CD4-positive, alpha-beta memory T cell (primary cell): ENCODE measurements around the gene PDZD11. TPM values are rescaled to one million over a fixed set of nuclear protein-coding genes. Genes with fewer than 3 reads are reported as not detected.

ENCODE experiments used
- CTCF ChIA-PET: fragments of 350-600 bp; sonication (Branson Sonifier 250); formaldehyde crosslinking; loops from one replicate; lab custom pipeline; 2021; ENCODE audit warnings: inconsistent platforms; ENCODE audit not compliant: partially characterized antibody; lab: Charles Lee
- POLR2A ChIA-PET: fragments of 350-600 bp; sonication (Branson Sonifier 250); formaldehyde crosslinking; loops from one replicate; lab custom pipeline; 2021; ENCODE audit not compliant: partially characterized antibody; lab: Charles Lee
- DNase-seq, 5 donors: peaks; one replicate each; pipeline versions ENCODE4 v3.0.0 to v3.0.0-alpha.2; 2020 to 2022; ENCODE audit warnings: mixed read lengths in 1 of 5
- H3K27ac ChIP-seq: one replicate; pipeline ENCODE4 v1.7.0; 2013; ENCODE audit warnings: low read depth, low read length
- H3K27me3 ChIP-seq: 2 replicates; pipeline ENCODE4 v1.7.0; 2013; ENCODE audit warnings: mild to moderate bottlenecking, low read length, moderate library complexity; ENCODE audit not compliant: insufficient read depth
- H3K36me3 ChIP-seq: 2 replicates; pipeline ENCODE4 v1.7.0; 2013; ENCODE audit warnings: mild to moderate bottlenecking, low read length, moderate library complexity; ENCODE audit not compliant: insufficient read depth
- H3K4me1 ChIP-seq: 2 replicates; pipeline ENCODE4 v1.7.0; 2013; ENCODE audit warnings: mild to moderate bottlenecking, low read length, moderate library complexity; ENCODE audit not compliant: insufficient read depth
- H3K4me3 ChIP-seq, 2 donors: one replicate each; pipeline ENCODE4 v1.7.0; 2013; ENCODE audit warnings: low read length in 2 of 2, mild to moderate bottlenecking in 1 of 2
- H3K9me3 ChIP-seq, 2 donors: one replicate each; pipeline ENCODE4 v1.7.0; 2013; ENCODE audit warnings: low read length in 2 of 2, control low read depth in 1 of 2; ENCODE audit not compliant: control insufficient read depth in 1 of 2
- H3K27ac Mint-ChIP-seq, 7 donors: one replicate each; pipeline ENCODE4 v1.8.0; 2020 to 2021; ENCODE audit warnings: mixed read lengths in 7 of 7, mild to moderate bottlenecking in 6 of 7, inconsistent platforms in 3 of 7, moderate library complexity in 3 of 7
- H3K27me3 Mint-ChIP-seq, 2 donors: one replicate each; pipeline ENCODE4 v1.8.0; 2020 to 2021; ENCODE audit warnings: mixed read lengths in 2 of 2
- H3K36me3 Mint-ChIP-seq, 2 donors: one replicate each; pipeline ENCODE4 v1.8.0; 2020 to 2021; ENCODE audit warnings: mixed read lengths in 2 of 2, inconsistent platforms in 1 of 2, mild to moderate bottlenecking in 1 of 2
- H3K4me1 Mint-ChIP-seq, 4 donors: one replicate each; pipeline ENCODE4 v1.8.0; 2020 to 2021; ENCODE audit warnings: mixed read lengths in 4 of 4, mild to moderate bottlenecking in 1 of 4
- H3K4me3 Mint-ChIP-seq, 8 donors: one replicate each; pipeline ENCODE4 v1.8.0; 2020 to 2021; ENCODE audit warnings: mixed read lengths in 8 of 8, mild to moderate bottlenecking in 7 of 8, moderate library complexity in 6 of 8, inconsistent platforms in 3 of 8
- H3K9me3 Mint-ChIP-seq, 8 donors: one replicate each; pipeline ENCODE4 v1.8.0; 2020 to 2021; ENCODE audit warnings: mixed read lengths in 8 of 8, mild to moderate bottlenecking in 5 of 8, inconsistent platforms in 3 of 8, moderate library complexity in 1 of 8
- intact Hi-C: fragments of 100-400 bp; cut with micrococcal nuclease; formaldehyde crosslinking; loops from one replicate; pipeline ENCODE4 v1.15.1; 2023
- polyA plus RNA-seq, 2 donors: library from polyadenylated mRNA; unstranded; fragments of 300-500 nt; fragmentation: Illumina TruSeq; gene quantifications; one replicate each; pipeline ENCODE4 v1.2.3, GENCODE V29; 2021
- total RNA-seq, 2 experiments: library from RNA; stranded (reverse); gene quantifications; one replicate each; pipeline ENCODE4 v1.2.3, GENCODE V29; 2021

PDZD11 gene
- total and polyA plus RNA-seq, 4 experiments from 2014 or later = 12.7 to 52.3 (median 25.9) TPM

DNA sequence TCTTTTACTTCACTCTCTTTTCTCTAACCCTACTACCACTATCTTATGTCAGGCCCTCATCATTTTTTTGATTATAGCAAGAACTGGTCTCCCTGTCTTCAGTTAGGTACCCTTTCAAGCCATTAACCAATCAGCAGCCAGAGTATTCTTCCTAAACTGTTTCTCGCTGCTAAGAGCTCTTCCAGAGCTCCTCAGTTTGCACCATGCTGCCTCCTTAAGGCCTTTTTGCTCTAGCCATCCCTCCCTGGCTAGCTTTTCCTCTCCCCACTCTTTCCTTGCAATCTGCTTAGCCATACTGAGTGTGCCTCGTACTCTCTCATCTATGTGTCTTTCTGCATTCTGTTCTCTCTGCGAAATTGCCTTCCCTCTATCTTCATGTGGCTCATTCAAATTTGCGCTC lies 33.1 kb upstream of the PDZD11 start:
- H3K9me3 ChIP-seq = no peaks in the 10 kb centered on the region
- Mint-ChIP-seq H3K9me3 (no peaks in the 10 kb centered on the region), H3K4me1 (no peaks in the 10 kb centered on the region), H3K36me3 (no peaks in the 10 kb centered on the region), H3K27me3 (no peaks in the 10 kb centered on the region), H3K27ac (no peak overlapping the region), H3K4me3 (no peak overlapping the region)
- H3K4me3 ChIP-seq = no peak overlapping the region
- H3K27me3 ChIP-seq = no peaks in the 10 kb centered on the region
- no peaks in the 10 kb centered on the region for H3K4me1 ChIP-seq
- DNase-seq = no peak
- H3K36me3 ChIP-seq = no peaks in the 10 kb centered on the region
- no peak overlapping the region for H3K27ac ChIP-seq
- intact Hi-C loops = loop anchor here (10.0 kb wide), 1 partner anchor 112 kb away; no protein-coding TSS in a partner anchor
- ChIA-PET POLR2A (no interaction called here), CTCF (no interaction called here)

DNA sequence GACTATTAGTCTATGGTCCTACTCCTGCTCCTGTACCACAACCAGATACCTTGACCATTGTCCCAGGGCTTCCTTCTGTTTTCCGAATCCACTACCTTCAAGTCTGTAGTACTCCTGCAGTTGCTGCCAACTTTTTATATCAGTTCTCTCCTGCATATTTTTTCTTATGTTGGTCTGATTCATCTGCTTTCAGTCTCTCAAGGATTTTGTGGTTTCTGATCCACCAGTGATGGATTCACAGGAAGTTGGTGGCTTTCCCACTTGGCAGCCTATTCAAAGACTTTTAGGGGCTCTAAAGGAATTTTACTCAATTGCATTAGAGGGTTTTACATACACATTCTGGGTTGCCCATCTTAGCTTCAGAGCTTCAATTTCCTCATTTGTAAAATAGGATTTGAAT lies 23.8 kb upstream of the PDZD11 start:
- ChIA-PET POLR2A (no interaction called here), CTCF (interaction anchor here (0.9 kb wide), 1 partner anchor 122 kb away, joined by 3 read pairs; no protein-coding TSS in a partner anchor)
- no peak overlapping the region for H3K4me3 ChIP-seq
- Mint-ChIP-seq H3K4me1 (no peaks in the 10 kb centered on the region), H3K4me3 (no peak overlapping the region), H3K27me3 (no peaks in the 10 kb centered on the region), H3K27ac (no peak overlapping the region), H3K36me3 (no peaks in the 10 kb centered on the region), H3K9me3 (no peaks in the 10 kb centered on the region)
- H3K27me3 ChIP-seq = no peaks in the 10 kb centered on the region
- H3K36me3 ChIP-seq = no peaks in the 10 kb centered on the region
- H3K9me3 ChIP-seq = no peaks in the 10 kb centered on the region
- intact Hi-C loops = no loop called here
- no peak overlapping the region for H3K27ac ChIP-seq
- DNase-seq = no peak
- H3K4me1 ChIP-seq = peaks cover 3% of the 10 kb centered on the region

DNA sequence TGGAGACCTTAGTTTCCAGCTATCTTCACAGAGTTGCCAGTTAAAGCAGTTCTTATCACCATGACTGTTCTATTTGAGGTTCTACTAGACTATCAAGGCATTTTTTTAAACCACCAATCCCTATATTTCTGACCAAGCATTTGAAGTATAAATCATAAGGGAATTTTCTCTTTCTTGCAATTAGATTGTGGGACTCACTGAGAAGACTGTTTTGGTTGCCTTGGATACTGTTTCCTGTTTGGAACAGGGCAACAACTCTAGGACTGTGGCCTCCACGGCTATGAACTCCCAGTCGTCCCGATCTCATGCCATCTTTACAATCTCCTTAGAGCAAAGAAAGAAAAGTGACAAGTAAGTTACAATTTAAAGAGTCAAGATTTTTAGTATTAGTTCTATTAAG lies 12.0 kb upstream of the PDZD11 start:
- intact Hi-C loops = no loop called here
- no peaks in the 10 kb centered on the region for H3K27me3 Mint-ChIP-seq
- Histone ChIP-seq H3K4me3 (no peak overlapping the region), H3K4me1 (peaks cover 4% of the 10 kb centered on the region), H3K27ac (no peak overlapping the region), H3K9me3 (no peaks in the 10 kb centered on the region), H3K27me3 (no peaks in the 10 kb centered on the region), H3K36me3 (no peaks in the 10 kb centered on the region)
- peak overlapping the region in 2 of 7 donors; percentile 39 to 80 for H3K27ac Mint-ChIP-seq
- H3K36me3 Mint-ChIP-seq = no peaks in the 10 kb centered on the region
- peak overlapping the region in 2 of 8 donors; percentile 24 to 31 for H3K4me3 Mint-ChIP-seq
- H3K4me1 Mint-ChIP-seq = peaks cover 8 to 16% (median 11%) of the 10 kb centered on the region in 4 donors
- ChIA-PET POLR2A (no interaction called here), CTCF (no interaction called here)
- DNase-seq = no peak
- no peaks in the 10 kb centered on the region for H3K9me3 Mint-ChIP-seq

DNA sequence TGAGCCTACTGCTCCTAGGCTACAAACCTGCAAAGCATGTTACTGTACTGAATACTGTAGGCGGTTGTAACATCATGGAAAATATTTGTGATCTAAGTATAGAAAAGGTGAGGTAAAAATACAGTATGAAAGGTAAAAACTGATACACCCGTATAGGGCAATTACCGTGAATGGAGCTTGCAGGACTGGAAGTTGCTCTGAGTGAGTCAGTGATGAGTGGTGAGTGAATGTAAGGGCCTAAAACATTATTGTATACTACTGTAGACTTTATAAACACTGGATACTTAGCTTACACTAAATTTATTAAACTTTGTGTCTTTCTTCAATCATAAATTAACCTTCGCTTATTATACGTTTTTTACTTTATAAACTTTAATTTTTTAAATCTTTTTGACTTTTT lies 3.9 kb upstream of the PDZD11 start:
- Mint-ChIP-seq H3K4me3 (no peak overlapping the region), H3K4me1 (peaks cover 5 to 21% (median 11%) of the 10 kb centered on the region in 4 donors), H3K9me3 (no peaks in the 10 kb centered on the region), H3K36me3 (no peaks in the 10 kb centered on the region), H3K27me3 (no peaks in the 10 kb centered on the region), H3K27ac (no peak overlapping the region)
- ChIA-PET CTCF (no interaction called here), POLR2A (no interaction called here)
- DNase-seq = no peak
- no peaks in the 10 kb centered on the region for H3K9me3 ChIP-seq
- no peak overlapping the region for H3K27ac ChIP-seq
- intact Hi-C loops = loop anchor here (10.0 kb wide), 1 partner anchor 141 kb away; no protein-coding TSS in a partner anchor
- H3K4me1 ChIP-seq = peaks cover 10% of the 10 kb centered on the region
- H3K27me3 ChIP-seq = no peaks in the 10 kb centered on the region
- no peaks in the 10 kb centered on the region for H3K36me3 ChIP-seq
- H3K4me3 ChIP-seq = no peak overlapping the region

DNA sequence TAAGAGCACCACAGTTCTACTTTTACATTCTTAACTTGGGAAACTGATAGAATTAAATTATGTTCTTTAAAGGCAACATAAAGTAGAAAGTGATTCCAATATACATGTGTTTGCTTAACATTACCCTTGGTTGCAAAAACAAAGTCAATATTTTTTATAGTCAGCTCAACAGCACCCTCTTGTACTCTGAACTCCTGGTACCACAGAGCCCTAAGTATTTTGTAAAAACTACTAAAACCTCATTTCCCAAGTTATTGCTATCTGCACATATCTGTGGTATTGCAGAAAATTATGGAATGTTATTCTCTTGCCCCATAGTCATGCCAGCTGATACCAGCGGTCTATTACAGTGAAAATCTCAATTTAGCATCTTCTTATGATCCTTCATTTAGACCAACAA lies 3.1 kb upstream of the PDZD11 start:
- Mint-ChIP-seq H3K4me3 (no peak overlapping the region), H3K4me1 (peaks cover 5 to 21% (median 11%) of the 10 kb centered on the region in 4 donors), H3K36me3 (peaks cover 0 to under 1% of the 10 kb centered on the region in 2 donors), H3K27me3 (no peaks in the 10 kb centered on the region), H3K9me3 (no peaks in the 10 kb centered on the region), H3K27ac (no peak overlapping the region)
- Histone ChIP-seq H3K36me3 (peaks cover 1% of the 10 kb centered on the region), H3K27me3 (no peaks in the 10 kb centered on the region), H3K9me3 (no peaks in the 10 kb centered on the region), H3K27ac (no peak overlapping the region), H3K4me1 (peaks cover 10% of the 10 kb centered on the region), H3K4me3 (no peak overlapping the region)
- intact Hi-C loops = loop anchor here (10.0 kb wide), 1 partner anchor 142 kb away; no protein-coding TSS in a partner anchor
- DNase-seq = no peak
- ChIA-PET CTCF (no interaction called here), POLR2A (no interaction called here)

DNA sequence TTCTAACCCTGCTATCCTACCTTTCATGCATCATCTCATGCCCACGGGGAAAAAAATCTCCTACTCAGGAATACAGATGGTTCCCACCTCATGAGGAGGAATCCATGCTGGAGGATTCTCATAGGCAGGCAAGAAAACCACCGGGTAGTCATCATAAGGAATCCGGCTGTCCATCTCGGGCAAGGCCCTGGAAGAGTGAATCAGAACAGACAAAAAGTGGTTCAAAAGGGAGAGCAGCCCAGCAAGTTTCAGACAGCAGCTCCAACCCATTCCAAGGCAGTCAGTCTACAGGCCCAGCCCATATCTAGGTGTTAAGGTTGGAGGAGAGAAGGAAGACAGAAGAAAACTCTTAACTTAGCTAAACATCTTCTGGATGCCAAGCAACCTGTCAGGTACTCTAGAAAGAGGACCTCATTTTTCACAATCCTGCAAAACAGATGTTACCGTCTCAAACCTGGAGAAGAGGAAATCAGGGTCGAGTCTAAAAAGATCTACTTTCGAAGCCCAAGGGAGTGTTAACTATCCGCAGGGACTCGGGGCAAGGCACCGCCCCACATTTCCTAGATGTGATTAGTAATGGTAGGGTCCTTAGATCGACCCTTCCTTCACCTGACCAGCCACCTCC lies 447 bp downstream of the PDZD11 start:
- Mint-ChIP-seq H3K27ac (peak overlapping the region; percentile 75 to 94 (median 88)), H3K9me3 (peaks cover 0 to 1% (median 0%) of the 10 kb centered on the region in 8 donors), H3K27me3 (no peaks in the 10 kb centered on the region), H3K4me3 (peak overlapping the region; percentile 87 to 94 (median 88)), H3K4me1 (peaks cover 5 to 21% (median 11%) of the 10 kb centered on the region in 4 donors), H3K36me3 (peaks cover 8 to 26% of the 10 kb centered on the region in 2 donors)
- H3K4me3 ChIP-seq = peak overlapping the region; percentile 6 to 72
- no peaks in the 10 kb centered on the region for H3K9me3 ChIP-seq
- no peaks in the 10 kb centered on the region for H3K27me3 ChIP-seq
- H3K36me3 ChIP-seq = peaks cover 6% of the 10 kb centered on the region
- H3K27ac ChIP-seq = peak overlapping the region; percentile 66
- intact Hi-C loops = no loop called here
- H3K4me1 ChIP-seq = peaks cover 10% of the 10 kb centered on the region
- CTCF ChIA-PET = interaction anchor here (0.9 to 2.1 kb wide), 3 partner anchors 10 to 156 kb away, joined by 3 to 6 read pairs (median 6); partner anchors contain the start of gene IGBP1
- peak in 1 of 5 donors; percentile 0 for DNase-seq
- POLR2A ChIA-PET = interaction anchor here (0.8 to 1.0 kb wide), 2 partner anchors 143 to 156 kb away, joined by 3 to 5 read pairs; partner anchors contain the start of gene IGBP1

DNA sequence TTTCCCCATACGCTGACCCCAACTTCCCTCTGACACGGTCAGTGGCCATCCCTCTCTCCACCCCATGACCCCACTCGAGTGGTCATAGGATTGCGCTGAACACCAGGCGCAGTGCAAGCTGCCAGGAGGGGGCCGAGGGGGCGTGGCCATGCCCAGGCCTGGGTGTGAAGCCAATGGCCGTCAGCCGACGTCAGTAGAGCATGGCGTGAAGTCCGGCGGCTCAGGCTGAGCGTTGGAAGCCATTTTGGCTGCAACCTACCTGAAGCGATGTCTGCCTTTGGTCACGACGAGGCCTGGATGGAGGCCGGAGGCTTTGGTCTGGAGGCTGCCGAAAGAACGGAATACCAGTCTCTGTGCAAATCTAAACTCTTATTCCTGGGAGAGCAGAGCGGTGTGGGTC lies 7.8 kb downstream of the PDZD11 start, which contains the start of gene RAB41:
Gene RAB41 (plus strand): TSS at position 222 of the 400 bp plus-strand sequence. CDS start 46 bp downstream, at position 268.
- no peak within 1 kb of the TSS for H3K27ac Mint-ChIP-seq
- Histone ChIP-seq H3K4me3 (no peak within 1 kb of the TSS), H3K9me3 (no peaks in the 10 kb centered on the region), H3K36me3 (no peaks in the 10 kb centered on the region), H3K27ac (no peak within 1 kb of the TSS), H3K27me3 (no peaks in the 10 kb centered on the region), H3K4me1 (no peaks in the 10 kb centered on the region)
- peaks cover 20 to 29% of the 10 kb centered on the region in 2 donors for H3K36me3 Mint-ChIP-seq
- no peak within 1 kb of the TSS for H3K4me3 Mint-ChIP-seq
- ChIA-PET CTCF (no interaction called here), POLR2A (no interaction called here)
- peaks cover 0 to 1% (median 0%) of the 10 kb centered on the region in 8 donors for H3K9me3 Mint-ChIP-seq
- no peak for DNase-seq
- no peaks in the 10 kb centered on the region for H3K4me1 Mint-ChIP-seq
- intact Hi-C loops = no loop called here
- no peaks in the 10 kb centered on the region for H3K27me3 Mint-ChIP-seq
